HG02852 (cell line): ENCODE data around the gene VENTX.

Source experiments
- ATAC-seq: cut with Tn5 transposase; IDR thresholded peaks from one replicate; pipeline ENCODE4 v1.9.1; 2021; ENCODE audit warnings: mild to moderate bottlenecking, moderate library complexity; ENCODE audit not compliant: unreplicated experiment

VENTX gene

GRCh38 chr10:133282846-133283390, 45.3 kb downstream of the VENTX start:
- ATAC-seq, result no peak

DNA sequence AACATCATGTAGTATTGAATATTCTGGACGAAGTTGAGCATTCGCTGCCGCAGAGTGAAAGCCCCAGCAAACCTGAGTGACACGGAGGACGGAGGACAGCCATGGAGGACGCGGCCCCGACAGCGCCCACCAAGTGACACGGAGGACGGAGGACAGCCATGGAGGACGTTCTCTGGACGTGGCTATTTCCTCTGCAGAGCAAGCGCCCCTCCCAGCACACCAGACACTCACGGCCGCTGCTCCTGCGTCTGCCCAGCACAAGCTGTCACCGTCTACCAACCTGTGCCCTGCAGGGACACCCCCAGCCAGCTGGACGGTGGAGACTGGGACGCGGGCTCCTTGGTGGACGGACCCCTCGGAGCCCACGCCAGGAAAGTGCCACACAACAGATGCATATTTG, 46.3 kb downstream of the VENTX start:
- no peak for ATAC-seq

- ATAC-seq, result no peak
Measured at GRCh38 chr10:133285217-133285616, 47.6 kb downstream of the VENTX start.

- no peak for ATAC-seq
Measured at GRCh38 chr10:133286366-133286765, 48.7 kb downstream of the VENTX start.

GRCh38 chr10:133287832-133288500, 50.3 kb downstream of the VENTX start:
- no peak for ATAC-seq

GRCh38 chr10:133289761-133290160, 52.1 kb downstream of the VENTX start:
- ATAC-seq, result no peak
